ENCODE data around the gene SRPX.

The SRPX gene

GRCh38 chrX:38211891-38212635, 8.6 kb downstream of the SRPX start:
- no peak for DNase-seq

GRCh38 chrX:38206542-38206941, 14.1 kb downstream of the SRPX start:
- DNase-seq: no peak

DNA sequence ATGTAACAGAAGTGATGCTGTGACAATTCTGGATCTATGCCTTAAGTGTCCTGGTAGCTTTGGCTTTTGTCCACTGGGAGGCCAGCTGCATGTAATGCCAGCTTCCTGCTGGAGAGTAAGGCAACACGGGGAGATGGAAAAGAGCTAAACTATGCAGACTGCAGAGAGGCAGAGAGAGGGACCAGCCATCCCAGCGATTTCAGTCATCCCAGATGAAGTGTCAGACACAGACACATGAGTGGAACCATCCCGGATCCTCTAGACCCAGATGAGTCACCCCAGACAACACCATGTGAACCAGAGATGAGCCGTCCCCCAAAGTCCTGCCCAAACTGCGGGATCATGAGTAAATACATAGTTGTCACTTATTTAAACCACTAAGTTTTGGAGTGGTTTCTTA, 14.6 kb downstream of the SRPX start:
- peak; percentile 72 for DNase-seq

DNA sequence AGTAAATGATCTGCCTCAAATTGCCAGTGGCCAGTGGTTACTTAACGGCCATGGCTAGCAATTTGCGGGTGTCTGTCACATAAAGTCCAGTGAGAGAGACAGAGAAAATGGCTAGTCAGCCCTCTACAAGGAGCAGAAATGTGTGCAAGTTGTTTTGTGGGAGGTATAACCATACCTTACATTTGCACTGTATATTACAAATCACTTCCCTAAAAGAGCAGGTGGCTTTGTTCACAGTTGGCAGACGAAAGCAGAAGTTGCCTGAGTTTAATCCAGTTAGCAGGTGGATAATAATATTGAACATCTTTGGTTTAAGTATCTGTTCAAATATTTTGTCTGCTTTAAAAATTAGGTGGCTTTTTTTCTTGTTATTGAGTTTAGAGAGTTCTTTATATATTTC, 15.6 kb downstream of the SRPX start:
- DNase-seq: no peak

- no peak for DNase-seq
Observed at GRCh38 chrX:38192007-38192810, 28.5 kb downstream of the SRPX start.

GRCh38 chrX:38189431-38190250, 31.0 kb downstream of the SRPX start:
- no peak for DNase-seq

GRCh38 chrX:38183596-38183995, 37.1 kb downstream of the SRPX start:
- peak; percentile 46 for DNase-seq

DNA sequence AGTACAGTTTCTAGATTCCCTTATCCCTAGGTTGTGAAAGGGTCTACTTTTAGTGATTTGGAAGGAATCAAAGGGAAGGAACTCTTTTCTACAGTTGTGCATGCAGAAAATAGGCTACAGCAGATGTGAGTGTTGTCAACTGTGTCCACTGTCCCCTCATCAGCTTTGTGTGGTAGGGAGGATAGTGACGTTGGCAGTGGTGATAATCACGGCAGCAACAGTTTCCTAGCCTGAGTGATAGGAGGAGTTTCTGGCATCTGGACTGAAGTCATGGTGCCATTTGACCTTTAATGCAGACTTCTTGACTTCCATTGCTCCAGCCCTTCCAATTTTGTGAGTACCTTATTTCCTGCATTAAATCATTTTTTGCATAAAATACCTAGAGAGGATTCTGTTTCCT, 39.3 kb downstream of the SRPX start:
- DNase-seq: no peak

DNA sequence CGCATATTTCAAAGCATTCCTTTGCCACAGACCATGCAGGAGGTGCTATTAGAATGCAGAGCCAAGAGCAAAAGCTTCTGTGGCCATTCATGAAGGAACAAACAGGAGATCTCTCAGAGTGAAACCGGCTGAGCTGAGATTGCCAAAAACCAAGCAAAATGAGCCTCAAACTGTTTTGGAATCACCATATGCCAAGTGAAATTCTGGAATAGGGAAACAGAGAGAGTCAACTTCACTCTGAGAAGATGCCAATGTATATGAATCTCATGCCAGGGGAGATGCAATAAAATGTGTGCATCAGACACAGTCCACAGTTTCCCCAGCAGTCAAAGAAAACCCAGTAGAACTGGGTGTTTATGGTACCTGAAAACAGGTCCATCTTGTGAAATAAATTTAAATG, 42.3 kb downstream of the SRPX start:
- no peak for DNase-seq

GRCh38 chrX:38175139-38175538, 45.5 kb downstream of the SRPX start:
- peak; percentile 23 for DNase-seq

GRCh38 chrX:38172596-38172995, 48.1 kb downstream of the SRPX start:
- DNase-seq: no peak

DNA sequence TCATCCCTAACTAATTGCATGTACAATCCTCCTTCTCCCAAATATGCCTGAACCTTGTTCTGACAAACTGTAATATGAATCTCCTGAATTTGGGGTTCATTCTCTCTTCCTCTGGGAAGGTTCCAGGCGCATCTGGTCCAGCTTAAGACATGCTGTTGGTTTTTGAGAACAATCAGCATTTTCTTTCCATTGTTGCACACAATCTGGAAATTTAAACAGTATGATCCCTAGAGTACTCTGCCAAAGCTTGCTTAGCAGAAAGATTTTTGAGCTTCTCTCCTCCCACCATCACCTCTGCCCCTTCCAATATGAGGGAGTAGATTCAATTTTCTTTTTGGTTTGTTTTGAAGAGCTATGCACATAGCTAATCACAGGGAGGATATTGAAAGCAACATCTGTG, 50.1 kb downstream of the SRPX start:
- no peak for DNase-seq

DNA sequence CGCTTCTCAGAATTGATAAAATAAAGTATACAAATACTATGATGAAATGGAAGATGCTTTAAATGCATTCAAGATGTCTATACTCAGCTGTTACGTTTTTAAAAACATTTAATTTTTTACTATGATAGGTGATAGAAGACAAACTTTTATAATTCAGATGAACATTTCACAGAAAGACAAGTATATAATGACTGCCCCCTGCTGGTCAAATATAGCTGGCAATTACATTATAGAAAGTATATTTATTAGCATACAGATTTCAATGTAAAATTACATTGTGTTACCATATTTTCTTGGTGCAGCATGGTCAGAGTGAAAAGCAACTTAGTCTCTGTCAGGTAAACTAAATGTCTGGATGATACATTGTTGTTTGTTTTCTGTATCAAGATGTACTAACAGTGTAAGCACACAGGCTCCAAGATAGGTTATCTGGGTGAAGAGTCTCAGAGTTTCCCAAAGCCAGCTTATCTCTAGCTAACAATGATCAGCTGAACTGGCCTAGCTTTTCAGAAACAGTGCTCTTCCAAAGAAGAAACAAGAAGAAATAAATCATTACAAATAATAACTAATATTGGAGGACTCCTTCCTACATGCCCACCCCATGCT, 54.1 kb downstream of the SRPX start:
- DNase-seq: peak; percentile 19

DNA sequence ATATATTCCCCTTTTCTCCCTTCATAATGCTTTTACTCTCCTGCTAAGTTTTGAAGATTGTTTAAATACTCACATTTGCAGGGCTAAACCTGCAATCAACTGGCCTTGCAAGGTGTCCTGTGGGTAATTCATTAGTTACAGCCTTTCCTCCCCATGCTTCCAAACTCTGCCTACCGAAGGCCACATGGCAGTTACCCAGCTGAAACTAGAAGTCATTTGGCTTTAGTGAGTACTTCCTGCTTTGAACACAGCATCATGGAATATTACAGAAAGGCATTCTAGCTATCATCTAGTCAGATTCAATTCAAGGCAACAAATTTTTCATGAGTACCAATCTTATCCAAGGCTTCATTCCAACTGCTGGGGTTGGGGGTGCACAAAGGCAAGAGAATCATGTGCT, 55.6 kb downstream of the SRPX start:
- no peak for DNase-seq

- no peak for DNase-seq
Observed at GRCh38 chrX:38163193-38163592, 57.5 kb downstream of the SRPX start.

DNA sequence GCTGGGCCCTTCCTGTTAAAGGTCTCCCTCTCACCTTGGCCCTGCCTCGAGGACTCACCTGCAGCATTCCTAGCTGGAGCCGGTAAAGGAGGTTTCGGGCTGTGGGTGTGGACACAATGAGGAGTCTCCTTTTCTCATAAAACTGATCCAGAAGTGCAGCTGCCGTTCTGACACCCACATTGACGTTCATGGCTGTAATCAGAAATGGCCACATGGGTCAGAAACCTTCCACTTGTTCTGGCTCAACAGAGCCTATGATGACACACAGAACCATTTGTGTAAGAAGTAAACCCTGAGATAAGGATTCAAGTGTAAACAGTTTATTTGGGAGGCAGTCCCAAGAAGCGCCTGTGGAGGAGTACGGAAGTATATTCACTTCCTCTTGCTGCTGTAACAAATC, 63.8 kb downstream of the SRPX start:
- no peak for DNase-seq

GRCh38 chrX:38154818-38155217, 65.9 kb downstream of the SRPX start:
- no peak for DNase-seq

- no peak for DNase-seq
Observed at GRCh38 chrX:38154340-38154739, 66.3 kb downstream of the SRPX start.

DNA sequence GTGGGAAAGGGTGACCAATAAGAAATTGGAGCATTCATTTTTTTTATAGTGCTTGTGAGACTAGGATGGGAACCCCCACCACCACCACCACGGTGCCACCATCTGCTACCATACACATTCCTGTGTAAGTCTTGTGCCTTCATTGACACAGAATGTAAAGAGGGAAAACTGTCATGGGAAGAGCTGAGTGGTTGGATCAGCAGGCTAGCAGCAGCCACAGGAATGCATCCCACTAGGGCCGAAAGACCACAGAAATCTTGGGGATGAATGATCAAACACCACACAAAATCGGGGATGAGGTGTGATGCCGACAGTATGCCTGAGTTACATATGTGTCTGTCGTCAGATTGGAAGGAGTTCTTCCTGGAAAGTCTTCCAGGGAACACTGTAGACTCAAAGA, 69.2 kb downstream of the SRPX start:
- peak; percentile 91 for DNase-seq

- DNase-seq: no peak
Observed at GRCh38 chrX:38150993-38151392, 69.7 kb downstream of the SRPX start.

- DNase-seq: no peak
Observed at GRCh38 chrX:38149016-38149415, 71.7 kb downstream of the SRPX start.

- peak; percentile 60 for DNase-seq
Observed at GRCh38 chrX:38142610-38143009, 78.1 kb downstream of the SRPX start.

GRCh38 chrX:38138900-38139299, 81.8 kb downstream of the SRPX start:
- no peak for DNase-seq
